Vagina (tissue), 2 donors: Measurements from ENCODE around the gene CASP5. TPM values are rescaled to one million over a fixed set of nuclear protein-coding genes. Genes with fewer than 3 reads are reported as not detected.

Experiments used
- DNase-seq, 2 donors: peaks; one replicate each; pipeline ENCODE4 v3.0.0-alpha.2; 2017; ENCODE audit errors: extremely low spot score in 2 of 2
- H3K27ac ChIP-seq: fragments of 200-600 bp; sonication (generic); one replicate; pipeline ENCODE4 v1.5.1; 2019
- H3K27me3 ChIP-seq: fragments of 200-600 bp; sonication (generic); one replicate; pipeline ENCODE4 v1.5.1; 2019
- H3K36me3 ChIP-seq, 2 donors: fragments of 200-600 bp; sonication (generic); one replicate each; pipeline ENCODE4 v1.5.1; 2017 to 2019
- H3K4me1 ChIP-seq: fragments of 200-600 bp; sonication (generic); one replicate; pipeline ENCODE4 v1.5.1; 2019
- H3K4me3 ChIP-seq, 2 donors: fragments of 200-600 bp; sonication (generic); 1 replicate in 1 of 2; 2 replicates in 1 of 2; pipeline ENCODE4 v1.5.1; 2016 to 2019
- H3K9me3 ChIP-seq: fragments of 200-600 bp; sonication (generic); one replicate; pipeline ENCODE4 v1.5.1; 2019
- POLR2A ChIP-seq, 2 donors: fragments of 450-650 bp; IDR thresholded peaks; one replicate each; pipeline ENCODE4 v1.6.1; 2017; ENCODE audit warnings: antibody characterized with exemption in 2 of 2, mild to moderate bottlenecking in 2 of 2, moderate library complexity in 2 of 2
- POLR2AphosphoS5 ChIP-seq, 2 donors: sonication (generic); formaldehyde crosslinking; IDR thresholded peaks; one replicate each; pipeline ENCODE4 v1.9.0; 2017; ENCODE audit warnings: antibody characterized with exemption in 2 of 2, mild to moderate bottlenecking in 2 of 2, low read depth in 1 of 2; ENCODE audit not compliant: insufficient read depth in 1 of 2
- intact Hi-C: fragments of 100-400 bp; cut with DNase I; formaldehyde crosslinking; loops from one replicate; pipeline ENCODE4 v1.15.1; 2023
- total RNA-seq: library from RNA; depleted of rRNA; stranded (reverse); fragments of >200 nt; gene quantifications from one replicate; pipeline ENCODE4 v1.2.3, GENCODE V29; 2016
- TF ChIP-seq, protein P1 (sequence below), 3 experiments: fragments of 450-650 bp in 2 of 3; fragments of 200-600 bp in 1 of 3; sonication (generic) in 1 of 3; IDR thresholded peaks; one replicate each; pipeline ENCODE4 v1.5.1; 2017 to 2019; ENCODE audit warnings: antibody characterized with exemption in 3 of 3, mild to moderate bottlenecking in 2 of 3, moderate library complexity in 2 of 3

CASP5 gene
- total RNA-seq, 1 donor from 2014 or later = not detected

DNA sequence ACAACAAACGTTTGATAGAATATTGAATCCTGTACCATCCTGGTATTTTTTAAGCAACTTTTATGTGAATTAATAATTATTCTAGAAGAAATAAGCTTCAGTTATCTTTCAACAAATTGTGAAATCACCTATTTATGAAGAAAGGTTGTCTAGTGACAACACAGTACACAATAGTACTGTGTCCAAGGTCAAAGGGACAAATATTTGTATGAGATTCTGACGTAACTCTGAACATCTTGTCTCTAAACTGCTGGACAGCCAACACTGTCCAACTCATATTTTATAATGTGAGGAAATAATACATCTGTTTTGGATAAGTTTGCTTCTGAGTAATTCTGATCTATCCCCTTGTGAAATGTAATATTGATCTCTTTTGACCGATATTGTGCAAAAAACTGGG, 18.9 kb downstream of the CASP5 start:
- H3K4me3 ChIP-seq = no peak overlapping the region
- H3K4me1 ChIP-seq = no peaks in the 10 kb centered on the region
- H3K27ac ChIP-seq = no peak overlapping the region
- no peaks in the 10 kb centered on the region for H3K9me3 ChIP-seq
- no peaks in the 10 kb centered on the region for H3K36me3 ChIP-seq
- H3K27me3 ChIP-seq = no peaks in the 10 kb centered on the region
- DNase-seq = no peak
- TF ChIP-seq, protein P1, sequence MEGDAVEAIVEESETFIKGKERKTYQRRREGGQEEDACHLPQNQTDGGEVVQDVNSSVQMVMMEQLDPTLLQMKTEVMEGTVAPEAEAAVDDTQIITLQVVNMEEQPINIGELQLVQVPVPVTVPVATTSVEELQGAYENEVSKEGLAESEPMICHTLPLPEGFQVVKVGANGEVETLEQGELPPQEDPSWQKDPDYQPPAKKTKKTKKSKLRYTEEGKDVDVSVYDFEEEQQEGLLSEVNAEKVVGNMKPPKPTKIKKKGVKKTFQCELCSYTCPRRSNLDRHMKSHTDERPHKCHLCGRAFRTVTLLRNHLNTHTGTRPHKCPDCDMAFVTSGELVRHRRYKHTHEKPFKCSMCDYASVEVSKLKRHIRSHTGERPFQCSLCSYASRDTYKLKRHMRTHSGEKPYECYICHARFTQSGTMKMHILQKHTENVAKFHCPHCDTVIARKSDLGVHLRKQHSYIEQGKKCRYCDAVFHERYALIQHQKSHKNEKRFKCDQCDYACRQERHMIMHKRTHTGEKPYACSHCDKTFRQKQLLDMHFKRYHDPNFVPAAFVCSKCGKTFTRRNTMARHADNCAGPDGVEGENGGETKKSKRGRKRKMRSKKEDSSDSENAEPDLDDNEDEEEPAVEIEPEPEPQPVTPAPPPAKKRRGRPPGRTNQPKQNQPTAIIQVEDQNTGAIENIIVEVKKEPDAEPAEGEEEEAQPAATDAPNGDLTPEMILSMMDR (IDR thresholded peaks at IDR 0.05) = no peak
- TF ChIP-seq POLR2A (IDR thresholded peaks at IDR 0.05) (no peak), POLR2AphosphoS5 (IDR thresholded peaks at IDR 0.05; ENCODE audit: insufficient read depth in 1 of 2, low read depth in 1 of 2) (no peak)
- intact Hi-C loops = no loop called here

DNA sequence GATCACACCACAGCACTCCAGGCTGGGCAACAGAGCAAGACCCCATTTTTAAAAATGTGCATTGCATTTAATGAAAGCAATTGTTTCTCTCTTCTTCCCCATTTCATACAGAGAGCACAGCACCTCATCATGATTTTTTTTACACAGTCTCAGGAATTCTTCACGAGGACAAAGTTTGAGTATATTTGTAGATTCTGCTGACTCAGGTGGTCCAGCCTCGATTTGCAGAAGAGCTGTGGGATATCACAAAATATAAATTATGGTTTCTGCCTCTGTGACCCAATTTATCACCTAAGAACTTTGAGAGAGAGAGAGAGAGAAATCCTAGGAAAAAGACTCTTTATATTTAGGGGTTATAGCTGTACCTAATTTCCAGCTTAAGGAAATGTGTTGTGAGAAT, 19.8 kb downstream of the CASP5 start:
- Histone ChIP-seq H3K9me3 (no peaks in the 10 kb centered on the region), H3K4me3 (no peak overlapping the region), H3K36me3 (no peaks in the 10 kb centered on the region), H3K27me3 (no peaks in the 10 kb centered on the region), H3K27ac (no peak overlapping the region), H3K4me1 (no peaks in the 10 kb centered on the region)
- DNase-seq = no peak
- intact Hi-C loops = no loop called here
- TF ChIP-seq, protein P1 (IDR thresholded peaks at IDR 0.05) = no peak
- TF ChIP-seq POLR2AphosphoS5 (IDR thresholded peaks at IDR 0.05; ENCODE audit: insufficient read depth in 1 of 2, low read depth in 1 of 2) (no peak), POLR2A (IDR thresholded peaks at IDR 0.05) (no peak)

DNA sequence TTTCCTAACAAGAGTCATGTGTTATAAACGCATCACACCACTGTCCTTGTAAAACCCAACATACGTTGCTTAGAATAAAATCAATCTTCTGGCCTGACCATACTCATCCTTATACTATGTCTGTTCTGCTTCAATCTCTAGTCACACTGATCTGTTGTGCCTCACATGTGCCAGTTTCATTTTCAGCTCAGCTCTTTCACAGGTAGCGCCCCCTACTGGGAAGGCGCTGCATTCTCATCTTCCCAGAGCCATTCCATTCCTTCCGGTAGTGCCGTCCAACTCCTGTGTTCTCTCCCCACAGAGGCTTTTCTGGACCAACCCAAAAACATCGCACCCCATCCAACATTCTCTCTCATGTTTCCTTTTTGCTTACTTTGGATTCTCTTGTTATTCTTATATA, 22.2 kb downstream of the CASP5 start:
- Histone ChIP-seq H3K36me3 (no peaks in the 10 kb centered on the region), H3K9me3 (no peaks in the 10 kb centered on the region), H3K4me1 (no peaks in the 10 kb centered on the region), H3K27me3 (no peaks in the 10 kb centered on the region), H3K4me3 (no peak overlapping the region), H3K27ac (no peak overlapping the region)
- TF ChIP-seq, protein P1 (IDR thresholded peaks at IDR 0.05) = peak in 1 of 3 experiments; percentile 30
- no peak for TF ChIP-seq POLR2AphosphoS5 (IDR thresholded peaks at IDR 0.05; ENCODE audit: insufficient read depth in 1 of 2, low read depth in 1 of 2)
- DNase-seq = no peak
- intact Hi-C loops = no loop called here

DNA sequence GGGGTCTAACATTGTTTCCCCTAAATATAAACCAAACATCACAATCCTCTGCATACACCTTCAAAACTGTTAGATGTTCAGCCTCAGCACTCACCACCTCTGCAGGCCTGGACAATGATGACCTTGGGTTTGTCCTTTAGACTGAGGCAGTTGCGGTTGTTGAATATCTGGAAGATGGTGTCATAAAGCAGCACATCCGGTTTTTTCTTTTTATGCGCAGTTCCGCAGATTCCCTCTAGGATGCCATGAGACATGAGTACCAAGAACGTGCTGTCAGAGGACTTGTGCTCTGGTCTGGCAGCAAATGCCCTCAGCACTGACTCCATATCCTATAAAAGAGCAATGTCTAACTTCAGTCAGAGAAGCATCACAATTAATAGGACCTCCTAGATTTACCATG, 22.8 kb downstream of the CASP5 start:
- intact Hi-C loops = no loop called here
- TF ChIP-seq POLR2AphosphoS5 (IDR thresholded peaks at IDR 0.05; ENCODE audit: insufficient read depth in 1 of 2, low read depth in 1 of 2) (no peak), POLR2A (IDR thresholded peaks at IDR 0.05) (no peak)
- TF ChIP-seq, protein P1 (IDR thresholded peaks at IDR 0.05) = no peak
- H3K4me1 ChIP-seq = no peaks in the 10 kb centered on the region

DNA sequence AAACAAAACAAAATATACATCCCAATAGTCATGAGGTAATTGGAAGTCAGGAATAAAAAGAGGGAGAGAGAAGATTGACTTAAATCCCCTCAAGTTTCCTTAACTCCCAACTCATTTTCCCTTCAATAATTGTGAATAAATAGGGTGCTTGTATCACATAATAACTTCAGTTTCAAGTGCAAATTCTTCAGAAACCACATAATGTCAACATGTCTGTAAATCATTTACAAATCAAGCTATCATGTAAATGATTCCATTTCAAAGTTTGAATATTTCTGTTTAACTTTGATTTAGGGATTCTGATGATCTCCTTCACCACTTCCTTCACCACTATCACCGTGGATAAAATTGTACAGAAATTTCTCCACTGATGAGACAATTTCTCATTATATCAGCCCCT, 23.2 kb downstream of the CASP5 start:
- no peak for DNase-seq
- intact Hi-C loops = no loop called here
- H3K4me1 ChIP-seq = no peaks in the 10 kb centered on the region
- no peak overlapping the region for H3K4me3 ChIP-seq
- no peaks in the 10 kb centered on the region for H3K36me3 ChIP-seq
- no peak overlapping the region for H3K27ac ChIP-seq
- no peaks in the 10 kb centered on the region for H3K27me3 ChIP-seq
- no peaks in the 10 kb centered on the region for H3K9me3 ChIP-seq
- TF ChIP-seq, protein P1 (IDR thresholded peaks at IDR 0.05) = no peak
- TF ChIP-seq POLR2A (IDR thresholded peaks at IDR 0.05) (no peak), POLR2AphosphoS5 (IDR thresholded peaks at IDR 0.05; ENCODE audit: insufficient read depth in 1 of 2, low read depth in 1 of 2) (no peak)

More for the DNA sequence above, 22.8 kb downstream of the CASP5 start:
- no peak for DNase-seq
- Histone ChIP-seq H3K9me3 (no peaks in the 10 kb centered on the region), H3K27me3 (no peaks in the 10 kb centered on the region), H3K27ac (no peak overlapping the region), H3K4me3 (no peak overlapping the region), H3K36me3 (no peaks in the 10 kb centered on the region)
